ENCODE measurements around the gene IFNLR1. TPM values are rescaled to one million over a fixed set of nuclear protein-coding genes. Genes with fewer than 3 reads are reported as not detected.

IFNLR1 gene
- total RNA-seq, 4 donors from 2014 or later: 2.6 to 37.4 (median 12.7) TPM

GRCh38 chr1:24104854-24105253, 82.2 kb downstream of the IFNLR1 start:
- DNase-seq: no peak
- peaks cover 0 to 11% (median 9%) of the 10 kb centered on the region in 4 donors for H3K4me1 ChIP-seq
- no peaks in the 10 kb centered on the region for H3K9me3 ChIP-seq
- no peaks in the 10 kb centered on the region for H3K36me3 ChIP-seq
- no peaks in the 10 kb centered on the region for H3K27me3 ChIP-seq
- no peak overlapping the region for H3K4me3 ChIP-seq
- WGBS, 2 donors (ENCODE audit: low coverage in 1 of 2): 92% methylated on average over 7 of the region's 7 CpGs; no CpG with 5 or more reads in 1 of the 2 donors
- intact Hi-C loops (cut with DNase I; ENCODE audit: low total_unique reads) (no loop called here), in situ Hi-C loops (cut with MboI; ENCODE audit: low pct_ligation_motif_present in 1 of 4, low pct_unique_long_range_greater_than_20kb in 1 of 4, low sequenced_read_pairs in 3 of 4) (no loop called here)
- H3K27ac ChIP-seq: no peak overlapping the region
- TF ChIP-seq POLR2AphosphoS5 (IDR thresholded peaks at IDR 0.05): no peak
- TF ChIP-seq EP300 (IDR thresholded peaks at IDR 0.05; ENCODE audit: low read depth): no peak
- no peak for TF ChIP-seq POLR2A (IDR thresholded peaks at IDR 0.05)
- TF ChIP-seq CTCF (IDR thresholded peaks at IDR 0.05): no peak

Other genes with a start within 250 kb of the IFNLR1 start
- 100 to 1,000 TPM in 2 of 4 donors, 10 to 100 TPM in 2; 98.0 to 136 (median 111) TPM for gene PNRC2, start 227.5 kb downstream of the IFNLR1 start, total RNA-seq
- gene SRSF10, start 207.0 kb downstream of the IFNLR1 start, total RNA-seq: 100 to 1,000 TPM in 1 of 4 donors, 10 to 100 TPM in 3; 58.4 to 140 (median 91.3) TPM
- gene MYOM3, start 75.2 kb downstream of the IFNLR1 start, total RNA-seq: 1 to 10 TPM in 3 of 4 donors, under 1 TPM in 1; 0.60 to 7.5 (median 3.0) TPM
- 10 to 100 TPM in 3 of 4 donors, 1 to 10 TPM in 1; 4.4 to 29.2 (median 27.3) TPM for gene IL22RA1, start 44.1 kb downstream of the IFNLR1 start, total RNA-seq
- not detected for gene GRHL3, start 132.1 kb upstream of the IFNLR1 start, total RNA-seq
- gene STPG1, start 226.5 kb upstream of the IFNLR1 start, total RNA-seq: 10 to 100 TPM in 3 of 4 donors, 1 to 10 TPM in 1; 4.6 to 33.7 (median 23.3) TPM
- gene NIPAL3, start 228.5 kb upstream of the IFNLR1 start, total RNA-seq: 10 to 100 TPM; 34.8 to 55.8 (median 46.8) TPM

Data from transverse colon (tissue), 4 donors.